HG03521 (cell line): ENCODE data around the gene TTLL5.

Source experiments
- ATAC-seq: cut with Tn5 transposase; IDR thresholded peaks from one replicate; pipeline ENCODE4 v1.9.1; 2021; ENCODE audit warnings: mild to moderate bottlenecking, moderate library complexity; ENCODE audit not compliant: unreplicated experiment

The TTLL5 gene

GRCh38 chr14:75660630-75661498, at the start of gene TTLL5, which contains the start of gene ERG28:
Gene TTLL5 (plus strand): TSS chr14:75661246. CDS start chr14:75663150, 1,904 bp downstream.
Gene ERG28 (minus strand): TSS chr14:75660876. CDS start chr14:75657502, 3,374 bp downstream.
- ATAC-seq: peak; percentile 95

- ATAC-seq: no peak
These were observed 48.9 kb upstream of the TTLL5 start for GRCh38 chr14:75612157-75612556.

GRCh38 chr14:75614179-75614578, 46.9 kb upstream of the TTLL5 start:
- no peak for ATAC-seq

GRCh38 chr14:75615200-75615599, 45.8 kb upstream of the TTLL5 start:
- ATAC-seq: no peak

- no peak for ATAC-seq
These were observed 41.5 kb upstream of the TTLL5 start for GRCh38 chr14:75619548-75619947.

- no peak for ATAC-seq
These were observed 36.0 kb upstream of the TTLL5 start for GRCh38 chr14:75625034-75625433.

GRCh38 chr14:75626396-75626795, 34.6 kb upstream of the TTLL5 start:
- no peak for ATAC-seq

GRCh38 chr14:75626863-75627262, 34.2 kb upstream of the TTLL5 start:
- no peak for ATAC-seq

GRCh38 chr14:75627406-75627805, 33.6 kb upstream of the TTLL5 start:
- no peak for ATAC-seq

GRCh38 chr14:75628816-75629215, 32.2 kb upstream of the TTLL5 start:
- no peak for ATAC-seq

- no peak for ATAC-seq
These were observed 30.2 kb upstream of the TTLL5 start for GRCh38 chr14:75630695-75631452.

- no peak for ATAC-seq
These were observed 29.6 kb upstream of the TTLL5 start for GRCh38 chr14:75631453-75631831.

GRCh38 chr14:75634848-75635247, 26.2 kb upstream of the TTLL5 start:
- ATAC-seq: no peak

GRCh38 chr14:75636100-75636692, 24.9 kb upstream of the TTLL5 start:
- ATAC-seq: no peak

GRCh38 chr14:75640876-75641275, 20.2 kb upstream of the TTLL5 start:
- ATAC-seq: no peak

GRCh38 chr14:75643985-75644384, 17.1 kb upstream of the TTLL5 start:
- no peak for ATAC-seq

- no peak for ATAC-seq
These were observed 16.0 kb upstream of the TTLL5 start for GRCh38 chr14:75645056-75645455.

- ATAC-seq: no peak
These were observed 14.3 kb upstream of the TTLL5 start for GRCh38 chr14:75646762-75647161.

- ATAC-seq: no peak
These were observed 13.4 kb upstream of the TTLL5 start for GRCh38 chr14:75647640-75648039.

- no peak for ATAC-seq
These were observed 12.8 kb upstream of the TTLL5 start for GRCh38 chr14:75648066-75648838.

GRCh38 chr14:75649337-75649736, 11.7 kb upstream of the TTLL5 start:
- no peak for ATAC-seq
